K562 (cell line): ENCODE measurements around the gene CHD8. TPM values are rescaled to one million over a fixed set of nuclear protein-coding genes. Genes with fewer than 3 reads are reported as not detected.
A peak's percentile ranks its signal among the peaks of the same experiment; 100 is the strongest.

Experiments
- ATAC-seq: fragments of 200-7000 bp; cut with Tn5 transposase; 3 replicates; pipeline ENCODE4 v1.9.1; 2020; ENCODE audit warnings: moderate library complexity
- BruUV-seq: library from RNA; stranded (reverse); fragments of 400-500 nt; replicated peaks from 2 replicates; lab custom pipeline; 2021; lab: Mats Ljungman, UMichigan
- CTCF ChIA-PET: fragments of 300-600 bp; formaldehyde crosslinking; extraction: SDS; loops from one replicate; lab custom pipeline; 2021; ENCODE audit warnings: low intra/inter-chr PET ratio; lab: Yijun Ruan, JAX
- POLR2A ChIA-PET: fragments of 300-600, 350-650 bp; sonication (Branson Sonifier 250); formaldehyde crosslinking; extraction: SDS; loops from one replicate; lab custom pipeline; 2021; ENCODE audit warnings: antibody characterized with exemption, inconsistent platforms; lab: Yijun Ruan, JAX
- DNase-seq, 4 experiments: peaks; one replicate each; pipeline versions ENCODE4 v3.0.0 to v3.0.0-alpha.2; 2011 to 2018; ENCODE audit warnings: low spot score in 3 of 4, mixed read lengths in 3 of 4; ENCODE audit errors: extremely low read depth in 1 of 4
- FAIRE-seq: peaks from 2 replicates; lab custom pipeline; 2011; peaks lifted over from hg19 to GRCh38; lab: Jason Lieb, UNC
- H2AFZ ChIP-seq: 2 replicates; pipeline ENCODE4 v1.6.0; 2011; ENCODE audit warnings: low read depth, low read length, control low read depth, inconsistent platforms
- H3K27ac ChIP-seq: fragments of 200-600 bp; 3 replicates; pipeline ENCODE4 v1.8.0; 2011; ENCODE audit warnings: low read depth, mild to moderate bottlenecking, control low read depth, inconsistent platforms, low read length, moderate library complexity, mixed read lengths; ENCODE audit errors: extremely low read depth
- H3K27me3 ChIP-seq, 2 experiments: fragments of 300-600 bp in 1 of 2; 2 replicates in 1 of 2; 3 replicates in 1 of 2; pipeline versions ENCODE4 v1.6.0 to v1.8.0; 2011; ENCODE audit warnings: inconsistent platforms in 2 of 2, low read length in 2 of 2, mild to moderate bottlenecking in 1 of 2, mixed read lengths in 1 of 2, moderate library complexity in 1 of 2; ENCODE audit not compliant: control insufficient read depth in 2 of 2, insufficient read depth in 2 of 2
- H3K36me3 ChIP-seq: fragments of 300-600 bp; 3 replicates; pipeline ENCODE4 v1.8.0; 2011; ENCODE audit warnings: mild to moderate bottlenecking, low read length, inconsistent platforms; ENCODE audit not compliant: control insufficient read depth, insufficient read depth
- H3K4me1 ChIP-seq, 2 experiments: fragments of 200-600 bp in 1 of 2; replicated peaks in 1 of 2; 2 replicates in 1 of 2; 3 replicates in 1 of 2; pipeline versions ENCODE4 v1.5.1 to v1.8.0; 2011; ENCODE audit warnings: inconsistent platforms in 2 of 2, low read length in 2 of 2, mild to moderate bottlenecking in 1 of 2, mixed read lengths in 1 of 2, moderate library complexity in 1 of 2; ENCODE audit not compliant: control insufficient read depth in 2 of 2, insufficient read depth in 2 of 2
- H3K4me2 ChIP-seq: 2 replicates; pipeline ENCODE4 v1.6.1; 2011; ENCODE audit warnings: low read length, control low read depth, inconsistent platforms, mixed read lengths; ENCODE audit not compliant: insufficient read depth
- H3K4me3 ChIP-seq: fragments of 200-600 bp; sonication (generic), shearing (Covaris generic); 2 replicates; pipeline ENCODE4 v1.5.1; 2016; ENCODE audit warnings: control low read depth, inconsistent platforms
- H3K79me2 ChIP-seq: fragments of 200-600 bp; 3 replicates; pipeline ENCODE4 v1.8.0; 2011; ENCODE audit warnings: low read length, inconsistent platforms; ENCODE audit not compliant: control insufficient read depth, insufficient read depth
- H3K9ac ChIP-seq, 2 experiments: 2 replicates each; pipeline versions ENCODE4 v1.6.0 to v1.6.1; 2011; ENCODE audit warnings: low read depth in 2 of 2, low read length in 2 of 2, control low read depth in 1 of 2, inconsistent platforms in 1 of 2, mild to moderate bottlenecking in 1 of 2, mixed read lengths in 1 of 2; ENCODE audit not compliant: insufficient read depth in 1 of 2
- H3K9me1 ChIP-seq: one replicate; pipeline ENCODE4 v1.6.0; 2011; ENCODE audit warnings: inconsistent platforms, mild to moderate bottlenecking, low read length, moderate library complexity; ENCODE audit not compliant: control insufficient read depth, insufficient read depth
- H3K9me3 ChIP-seq: replicated peaks from 2 replicates; pipeline ENCODE4 v1.5.1; 2011; ENCODE audit warnings: low read depth, low read length, inconsistent platforms; ENCODE audit not compliant: control insufficient read depth, insufficient read depth
- H4K20me1 ChIP-seq: replicated peaks from 2 replicates; pipeline ENCODE4 v1.6.1; 2011; ENCODE audit warnings: low read length, inconsistent platforms, mixed read lengths; ENCODE audit not compliant: control insufficient read depth, insufficient read depth
- ATF1 ChIP-seq, 2 experiments: fragments of 450-650 bp in 1 of 2; IDR thresholded peaks; 2 replicates each; pipeline ENCODE4 v1.6.1; 2016; ENCODE audit warnings: missing compliant biosample characterization in 1 of 2, missing genetic modification characterization in 1 of 2
- CREM ChIP-seq: IDR thresholded peaks from 2 replicates; pipeline ENCODE4 v1.6.1; 2014; ENCODE audit warnings: antibody characterized with exemption, low read depth
- DMBX1 ChIP-seq: fragments of 250-450 bp; sonication (Bioruptor Pico); IDR thresholded peaks from 2 replicates; pipeline ENCODE4 v1.8.0; 2022; ENCODE audit warnings: inconsistent platforms, mild to moderate bottlenecking, moderate library complexity, borderline replicate concordance
- ERF ChIP-seq: fragments of 450-650 bp; formaldehyde crosslinking; IDR thresholded peaks from 2 replicates; pipeline ENCODE4 v1.4.0; 2020; ENCODE audit warnings: mild to moderate bottlenecking, mixed read lengths
- GATAD2B ChIP-seq: fragments of 450-650 bp; IDR thresholded peaks from 2 replicates; pipeline ENCODE4 v1.6.1; 2017; ENCODE audit warnings: mild to moderate bottlenecking, borderline replicate concordance
- JUN ChIP-seq, 2 experiments: sonication (generic) in 1 of 2; formaldehyde crosslinking in 1 of 2; IDR thresholded peaks; 2 replicates each; pipeline versions ENCODE4 v1.6.1 to v1.8.0; 2012 to 2022; ENCODE audit warnings: borderline replicate concordance in 2 of 2, mild to moderate bottlenecking in 2 of 2, improper control_type of control experiment in 1 of 2, low read depth in 1 of 2, low read length in 1 of 2, missing genetic modification reagents in 1 of 2
- MAFF ChIP-seq: IDR thresholded peaks from 2 replicates; pipeline ENCODE4 v1.6.1; 2012; ENCODE audit warnings: low read length, improper control_type of control experiment
- RFX7 ChIP-seq: fragments of 250-450 bp; sonication (Bioruptor Pico); IDR thresholded peaks from 2 replicates; pipeline ENCODE4 v1.5.1; 2021; ENCODE audit warnings: mild to moderate bottlenecking
- SIX5 ChIP-seq, 2 experiments: IDR thresholded peaks; 2 replicates each; pipeline ENCODE4 v1.6.1; 2011; ENCODE audit warnings: low read length in 2 of 2, borderline replicate concordance in 1 of 2, low read depth in 1 of 2, mild to moderate bottlenecking in 1 of 2, moderate library complexity in 1 of 2; ENCODE audit not compliant: insufficient read depth in 1 of 2
- SMARCC2 ChIP-seq: fragments of 450-650 bp; IDR thresholded peaks from 2 replicates; pipeline ENCODE4 v1.6.1; 2017; ENCODE audit warnings: antibody characterized with exemption, moderate library complexity, mild to moderate bottlenecking, low read depth
- SRSF1 ChIP-seq: fragments of 200-400 bp; formaldehyde crosslinking; IDR thresholded peaks from 2 replicates; pipeline ENCODE4 v1.6.1; 2017; ENCODE audit warnings: mild to moderate bottlenecking, low read depth, low read length, moderate library complexity
- TBL1XR1 ChIP-seq, 2 experiments: IDR thresholded peaks; 2 replicates each; pipeline ENCODE4 v1.6.1; 2012; ENCODE audit warnings: improper control_type of control experiment in 2 of 2, low read length in 2 of 2, mild to moderate bottlenecking in 1 of 2
- ZFP36 ChIP-seq: fragments of 150-350 bp; IDR thresholded peaks from 2 replicates; pipeline ENCODE4 v1.6.1; 2018; ENCODE audit warnings: low read length, low read depth; ENCODE audit not compliant: partially characterized antibody
- ZFX ChIP-seq: sonication (generic); formaldehyde crosslinking; IDR thresholded peaks from 2 replicates; pipeline ENCODE4 v1.8.0; 2022; ENCODE audit warnings: mild to moderate bottlenecking, missing genetic modification reagents, moderate library complexity
- ZNF239 ChIP-seq: fragments of 250-450 bp; sonication (Bioruptor Pico); IDR thresholded peaks from 2 replicates; pipeline ENCODE4 v1.4.0; 2020; ENCODE audit warnings: mild to moderate bottlenecking
- ZNF445 ChIP-seq: fragments of 250-450 bp; sonication (Bioruptor Pico); IDR thresholded peaks from 2 replicates; pipeline ENCODE4 v1.4.0; 2020; ENCODE audit warnings: low read depth, mild to moderate bottlenecking, moderate library complexity
- ZNF589 ChIP-seq: fragments of 200-800 bp; sonication (Bioruptor generic); IDR thresholded peaks from 2 replicates; pipeline ENCODE4 v1.6.1; 2016; ENCODE audit warnings: low read depth, missing genetic modification characterization, missing compliant biosample characterization
- ZNF75A ChIP-seq: fragments of 450-650 bp; formaldehyde crosslinking; IDR thresholded peaks from 2 replicates; pipeline ENCODE4 v1.4.0; 2020; ENCODE audit warnings: mild to moderate bottlenecking
- WGBS: fragments of 100-300 bp; shearing (Covaris generic); methylation state at CpG from one replicate; pipeline ENCODE4 v1.1.6; 2016; ENCODE audit warnings: low coverage, mixed read lengths; ENCODE audit not compliant: insufficient coverage; ENCODE audit errors: missing lambda C conversion rate; 5-methylcytosine and 5-hydroxymethylcytosine counted together
- in situ Hi-C: fragments of 300-500 bp; cut with MboI; formaldehyde crosslinking; loops from 4 replicates; pipeline ENCODE4 v1.15.0; 2018; ENCODE audit warnings: inconsistent platforms, mixed read lengths
- intact Hi-C: fragments of 100-400 bp; cut with micrococcal nuclease; formaldehyde crosslinking; loops from 2 replicates; pipeline ENCODE4 v1.14.2; 2022
- polyA plus RNA-seq, 8 experiments: library from polyadenylated mRNA; depleted of rRNA in 4 of 8; stranded (reverse) in 5 of 8; unstranded in 3 of 8; fragments of >200 nt; fragmentation: Nextera tagmentation in 2 of 8; fragmentation: Illumina TruSeq in 1 of 8; extraction: Ambion mirVana in 2 of 8; extraction: Trizol in 1 of 8; gene quantifications; 2 replicates each; pipeline versions ENCODE4 v1.2.1 to v1.2.3, GENCODE V29; 2011 to 2014; ENCODE audit warnings: inconsistent platforms in 1 of 8, missing spikeins in 1 of 8
- total RNA-seq, 7 experiments: library from RNA; depleted of rRNA in 6 of 7; stranded (reverse); fragments of >200 nt in 6 of 7; fragmentation: Illumina TruSeq in 2 of 7; extraction: Trizol in 2 of 7; gene quantifications; 2 replicates each; pipeline versions ENCODE4 v1.2.1 to v1.2.3, GENCODE V29; 2011 to 2021; ENCODE audit warnings: low replicate concordance in 1 of 7
- TF ChIP-seq, protein P1 (sequence below): fragments of 250-450 bp; sonication (Bioruptor Pico); IDR thresholded peaks from 2 replicates; pipeline ENCODE4 v1.8.0; 2022; ENCODE audit warnings: moderate library complexity, mild to moderate bottlenecking, inconsistent platforms
- TF ChIP-seq, protein P2 (sequence below): fragments of 450-650 bp; IDR thresholded peaks from 2 replicates; pipeline ENCODE4 v1.6.1; 2016

The CHD8 gene
- total and polyA plus RNA-seq, 9 of the 15 experiments (the other 6 are each of a cell fraction or from before 2014, with no cell fraction given): 11.1 to 51.2 (median 32.8) TPM

DNA sequence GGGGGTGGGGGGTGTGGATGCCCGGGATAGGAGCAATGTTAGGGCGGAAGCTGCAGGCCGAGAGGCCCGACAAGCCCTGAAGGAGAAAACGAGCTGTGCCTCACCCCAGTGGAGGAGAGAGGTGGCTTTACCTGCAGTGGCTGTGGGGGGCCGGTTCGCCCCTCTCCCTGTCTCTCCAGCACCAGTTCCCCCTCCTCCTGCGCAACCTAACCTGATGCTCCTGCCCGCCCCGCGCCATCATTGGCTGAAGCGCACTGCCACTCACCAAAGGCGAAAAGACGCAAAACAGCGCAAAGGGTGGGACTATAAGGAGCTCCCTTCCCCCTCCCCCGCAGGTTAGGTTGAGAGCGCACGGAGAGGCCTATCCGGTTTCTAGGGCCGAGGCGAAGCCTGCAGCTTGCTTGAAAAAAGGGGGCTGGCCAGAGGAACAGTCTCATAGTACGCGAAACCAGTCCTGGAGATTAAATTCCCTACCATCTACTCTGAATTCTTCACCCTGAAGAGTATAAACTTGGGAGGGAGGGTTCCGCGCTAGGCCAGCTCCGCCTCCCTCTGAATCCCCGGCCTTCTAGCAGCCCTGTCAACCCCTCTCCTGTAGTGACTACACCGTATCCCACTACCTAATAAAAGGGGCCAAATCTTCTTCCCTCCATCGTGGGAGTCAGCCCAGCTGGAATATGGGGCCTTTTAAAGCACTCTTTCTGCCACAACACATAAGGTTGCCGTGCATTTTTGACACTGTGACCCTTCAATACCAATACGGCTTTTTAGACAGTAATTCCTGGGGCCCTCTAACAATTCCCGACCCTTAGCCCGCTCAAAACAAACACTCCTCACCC lies 18.6 kb downstream of the CHD8 start:
- peak overlapping the region; percentile 83 to 87 for H3K9ac ChIP-seq
- no peaks in the 10 kb centered on the region for H3K27me3 ChIP-seq
- DNase-seq (peak; percentile 90 to 97 (median 92)), FAIRE-seq (peak; percentile 92), ATAC-seq (peak; percentile 98)
- no peaks in the 10 kb centered on the region for H3K9me1 ChIP-seq
- in situ Hi-C loops: no loop called here
- no peaks in the 10 kb centered on the region for H3K9me3 ChIP-seq
- POLR2A ChIA-PET: interaction anchor here (0.6 to 1.8 kb wide), 12 partner anchors 9 to 353 kb away, joined by 3 to 8 read pairs (median 4); partner anchors contain the start of genes CHD8, RAB2B, SUPT16H and TOX4
- peaks cover 89% of the 10 kb centered on the region for H3K79me2 ChIP-seq
- peaks cover 8% of the 10 kb centered on the region; the same call in 1 of the 3 replicates for H3K36me3 ChIP-seq
- H3K4me3 ChIP-seq: peak overlapping the region; percentile 75
- H4K20me1 ChIP-seq: no peaks in the 10 kb centered on the region
- intact Hi-C loops: loop anchor here (1.0 kb wide), 1 partner anchor 19 kb away; the partner anchor contains the start of gene CHD8
- BruUV-seq: no TSS peak
- WGBS: 3% methylated on average over 18 of the region's 33 CpGs
- CTCF ChIA-PET: no interaction called here
- H3K4me2 ChIP-seq: peak overlapping the region; percentile 80
- H3K4me1 ChIP-seq: peaks cover 10 to 15% of the 10 kb centered on the region in 2 experiments; a peak in 3 of 5 replicates
- H2AFZ ChIP-seq: peak overlapping the region; percentile 83
- peak overlapping the region; percentile 91 for H3K27ac ChIP-seq
- no peak for TF ChIP-seq DMBX1 (CRISPR knock-in tag)
- no peak for TF ChIP-seq RFX7 (CRISPR knock-in tag)
- no peak for TF ChIP-seq SIX5 (IDR thresholded peaks at IDR 0.05; ENCODE audit: borderline replicate concordance in 1 of 2, insufficient read depth in 1 of 2, low read depth in 1 of 2, low read length in 2 of 2)
- no peak for TF ChIP-seq ZNF589
- no peak for TF ChIP-seq JUN (IDR thresholded peaks at IDR 0.05; ENCODE audit: borderline replicate concordance, low read depth, low read length)
- TF ChIP-seq JUN (CRISPR knock-in tag; IDR thresholded peaks at IDR 0.05; ENCODE audit: borderline replicate concordance): no peak
- peak; percentile 99 for TF ChIP-seq ZFX
- TF ChIP-seq, protein P1, sequence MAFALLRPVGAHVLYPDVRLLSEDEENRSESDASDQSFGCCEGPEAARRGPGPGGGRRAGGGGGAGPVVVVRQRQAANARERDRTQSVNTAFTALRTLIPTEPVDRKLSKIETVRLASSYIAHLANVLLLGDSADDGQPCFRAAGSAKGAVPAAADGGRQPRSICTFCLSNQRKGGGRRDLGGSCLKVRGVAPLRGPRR: no peak
- no peak for TF ChIP-seq GATAD2B
- TF ChIP-seq ZNF239 (CRISPR knock-in tag): no peak
- TF ChIP-seq MAFF: no peak
- TF ChIP-seq ZNF75A: no peak
- peak in 1 of 2 experiments; percentile 56; a peak in 1 of 4 replicates for TF ChIP-seq TBL1XR1 (IDR thresholded peaks at IDR 0.05; ENCODE audit: low read length in 2 of 2)
- TF ChIP-seq ZFP36: no peak
- TF ChIP-seq ERF (CRISPR knock-in tag): 0 out of 2 replicates have a peak, but pooled peaks have one; percentile 15
- no peak for TF ChIP-seq SMARCC2
- no peak for TF ChIP-seq SRSF1
- peak; percentile 81 for TF ChIP-seq CREM
- TF ChIP-seq, protein P2, sequence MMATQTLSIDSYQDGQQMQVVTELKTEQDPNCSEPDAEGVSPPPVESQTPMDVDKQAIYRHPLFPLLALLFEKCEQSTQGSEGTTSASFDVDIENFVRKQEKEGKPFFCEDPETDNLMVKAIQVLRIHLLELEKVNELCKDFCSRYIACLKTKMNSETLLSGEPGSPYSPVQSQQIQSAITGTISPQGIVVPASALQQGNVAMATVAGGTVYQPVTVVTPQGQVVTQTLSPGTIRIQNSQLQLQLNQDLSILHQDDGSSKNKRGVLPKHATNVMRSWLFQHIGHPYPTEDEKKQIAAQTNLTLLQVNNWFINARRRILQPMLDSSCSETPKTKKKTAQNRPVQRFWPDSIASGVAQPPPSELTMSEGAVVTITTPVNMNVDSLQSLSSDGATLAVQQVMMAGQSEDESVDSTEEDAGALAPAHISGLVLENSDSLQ: peak; percentile 99
- no peak for TF ChIP-seq ATF1 (CRISPR knock-in tag; IDR thresholded peaks at IDR 0.05)
- peak; percentile 84 for TF ChIP-seq ATF1 (tag; IDR thresholded peaks at IDR 0.05)
- no peak for TF ChIP-seq ZNF445 (CRISPR knock-in tag)
